Neural progenitor cell (in vitro differentiated cells): ENCODE results near the gene SNCAIP. TPM values are rescaled to one million over a fixed set of nuclear protein-coding genes. Genes with fewer than 3 reads are reported as not detected.

Experiments
- DNase-seq: peaks from one replicate; pipeline ENCODE4 v3.0.0-alpha.2; 2016; ENCODE audit warnings: low spot score
- H2AFZ ChIP-seq: fragments of 200-600 bp; sonication (generic); replicated peaks from 2 replicates; pipeline ENCODE4 v1.6.1; 2016; ENCODE audit warnings: antibody characterized with exemption
- H3F3A ChIP-seq: fragments of 200-600 bp; sonication (generic); 2 replicates; pipeline ENCODE4 v1.6.1; 2016; ENCODE audit warnings: antibody characterized with exemption, low read depth
- H3K27ac ChIP-seq: fragments of 200-600 bp; sonication (generic); 2 replicates; pipeline ENCODE4 v1.5.1; 2016; ENCODE audit warnings: mild to moderate bottlenecking
- H3K27me3 ChIP-seq: fragments of 200-600 bp; sonication (generic); 2 replicates; pipeline ENCODE4 v1.6.1; 2016; ENCODE audit warnings: mild to moderate bottlenecking, moderate library complexity
- H3K36me3 ChIP-seq: fragments of 200-600 bp; sonication (generic); 2 replicates; pipeline ENCODE4 v1.5.1; 2016
- H3K4me1 ChIP-seq: fragments of 200-600 bp; sonication (generic); 2 replicates; pipeline ENCODE4 v1.6.1; 2016; ENCODE audit warnings: mixed run types
- H3K4me2 ChIP-seq: fragments of 200-600 bp; sonication (generic); 2 replicates; pipeline ENCODE4 v1.6.1; 2016
- H3K4me3 ChIP-seq: fragments of 200-600 bp; sonication (generic); 2 replicates; pipeline ENCODE4 v1.5.1; 2016
- H3K79me2 ChIP-seq: fragments of 200-600 bp; sonication (generic); 2 replicates; pipeline ENCODE4 v1.6.1; 2016; ENCODE audit warnings: low read depth
- H3K9ac ChIP-seq: fragments of 200-600 bp; sonication (generic); 2 replicates; pipeline ENCODE4 v1.6.1; 2016
- H3K9me3 ChIP-seq: fragments of 200-600 bp; sonication (generic); 2 replicates; pipeline ENCODE4 v1.5.1; 2016; ENCODE audit warnings: low read depth
- H4K20me1 ChIP-seq: fragments of 200-600 bp; sonication (generic); 2 replicates; pipeline ENCODE4 v1.6.1; 2016; ENCODE audit warnings: low read depth
- H3K27ac Mint-ChIP-seq: 3 replicates; pipeline ENCODE4 v1.8.0; 2021; ENCODE audit warnings: mixed read lengths
- H3K27me3 Mint-ChIP-seq: 2 replicates; pipeline ENCODE4 v1.8.0; 2022; ENCODE audit warnings: low read depth, mild to moderate bottlenecking, inconsistent platforms, moderate library complexity, mixed read lengths; ENCODE audit not compliant: insufficient read depth
- H3K36me3 Mint-ChIP-seq: 3 replicates; pipeline ENCODE4 v1.8.0; 2021; ENCODE audit warnings: mixed read lengths
- H3K4me1 Mint-ChIP-seq: 3 replicates; pipeline ENCODE4 v1.8.0; 2021; ENCODE audit warnings: mixed read lengths
- H3K4me3 Mint-ChIP-seq: 3 replicates; pipeline ENCODE4 v1.8.0; 2021; ENCODE audit warnings: mild to moderate bottlenecking, moderate library complexity, mixed read lengths
- H3K9me3 Mint-ChIP-seq: 3 replicates; pipeline ENCODE4 v1.8.0; 2020; ENCODE audit warnings: mixed read lengths
- CTCF ChIP-seq: fragments of 200-600 bp; sonication (generic); IDR thresholded peaks from 2 replicates; pipeline ENCODE4 v1.5.1; 2017; ENCODE audit warnings: antibody characterized with exemption, mild to moderate bottlenecking
- EZH2 ChIP-seq: fragments of 200-600 bp; sonication (generic); IDR thresholded peaks from 2 replicates; pipeline ENCODE4 v1.6.1; 2017; ENCODE audit warnings: antibody characterized with exemption, mild to moderate bottlenecking, moderate library complexity
- EZH2phosphoT487 ChIP-seq: fragments of 200-600 bp; sonication (generic); IDR thresholded peaks from 2 replicates; pipeline ENCODE4 v1.6.1; 2017; ENCODE audit warnings: antibody characterized with exemption
- total RNA-seq: library from RNA; depleted of rRNA; stranded (reverse); fragments of >200 nt; gene quantifications from 2 replicates; pipeline ENCODE4 v1.2.3, GENCODE V29; 2015; ENCODE audit warnings: low replicate concordance

SNCAIP gene
- total RNA-seq, 1 donor from 2014 or later = 4.8 TPM

GRCh38 chr5:122465031-122465577, 153.1 kb downstream of the SNCAIP start:
- Mint-ChIP-seq H3K27me3 (no peaks in the 10 kb centered on the region), H3K9me3 (no peaks in the 10 kb centered on the region), H3K27ac (no peak overlapping the region), H3K36me3 (no peaks in the 10 kb centered on the region), H3K4me3 (no peak overlapping the region), H3K4me1 (peaks cover 3% of the 10 kb centered on the region)
- H4K20me1 ChIP-seq = no peaks in the 10 kb centered on the region
- H3K27me3 ChIP-seq = no peaks in the 10 kb centered on the region
- no peak for DNase-seq
- H3K4me2 ChIP-seq = no peak overlapping the region
- H3K36me3 ChIP-seq = no peaks in the 10 kb centered on the region
- no peak overlapping the region for H2AFZ ChIP-seq
- no peaks in the 10 kb centered on the region for H3F3A ChIP-seq
- H3K4me1 ChIP-seq = peaks cover 11% of the 10 kb centered on the region
- H3K79me2 ChIP-seq = no peaks in the 10 kb centered on the region
- TF ChIP-seq CTCF (no peak), EZH2phosphoT487 (no peak), EZH2 (no peak)
- no peak overlapping the region for H3K4me3 ChIP-seq
- H3K27ac ChIP-seq = no peak overlapping the region
- no peaks in the 10 kb centered on the region for H3K9me3 ChIP-seq
- no peak overlapping the region for H3K9ac ChIP-seq

GRCh38 chr5:122465994-122466393, 154.0 kb downstream of the SNCAIP start:
- Histone ChIP-seq H3K36me3 (no peaks in the 10 kb centered on the region), H3K27me3 (no peaks in the 10 kb centered on the region), H3K4me2 (peak overlapping the region; percentile 52), H3K9ac (no peak overlapping the region), H3K79me2 (no peaks in the 10 kb centered on the region), H3K4me3 (no peak overlapping the region), H3F3A (no peaks in the 10 kb centered on the region), H3K4me1 (peaks cover 11% of the 10 kb centered on the region), H3K9me3 (no peaks in the 10 kb centered on the region), H4K20me1 (no peaks in the 10 kb centered on the region), H3K27ac (no peak overlapping the region), H2AFZ (peak overlapping the region; percentile 11)
- peak; percentile 11 for DNase-seq
- Mint-ChIP-seq H3K4me1 (peaks cover 3% of the 10 kb centered on the region), H3K36me3 (no peaks in the 10 kb centered on the region), H3K9me3 (no peaks in the 10 kb centered on the region), H3K4me3 (no peak overlapping the region), H3K27me3 (no peaks in the 10 kb centered on the region), H3K27ac (no peak overlapping the region)
- TF ChIP-seq EZH2 (no peak), EZH2phosphoT487 (no peak), CTCF (no peak)

GRCh38 chr5:122468351-122469116, 156.5 kb downstream of the SNCAIP start:
- Histone ChIP-seq H3F3A (no peaks in the 10 kb centered on the region), H2AFZ (no peak overlapping the region), H4K20me1 (no peaks in the 10 kb centered on the region), H3K9me3 (no peaks in the 10 kb centered on the region), H3K27me3 (no peaks in the 10 kb centered on the region), H3K4me1 (peaks cover 11% of the 10 kb centered on the region), H3K79me2 (no peaks in the 10 kb centered on the region), H3K36me3 (no peaks in the 10 kb centered on the region), H3K4me2 (no peak overlapping the region), H3K4me3 (no peak overlapping the region), H3K27ac (no peak overlapping the region), H3K9ac (no peak overlapping the region)
- TF ChIP-seq EZH2phosphoT487 (no peak), CTCF (peak; percentile 4), EZH2 (no peak)
- Mint-ChIP-seq H3K4me1 (peaks cover 3% of the 10 kb centered on the region), H3K27me3 (no peaks in the 10 kb centered on the region), H3K9me3 (no peaks in the 10 kb centered on the region), H3K27ac (no peak overlapping the region), H3K4me3 (no peak overlapping the region), H3K36me3 (no peaks in the 10 kb centered on the region)
- DNase-seq = no peak
